Activated CD4-positive, alpha-beta T cell treated with anti-CD3 and anti-CD28 coated beads, Interleukin-2, amount 10 ng/mL, durations not matched to agents 7 days and 5 days (primary cell): ENCODE data around the gene UBAC2. TPM values are rescaled to one million over a fixed set of nuclear protein-coding genes. Genes with fewer than 3 reads are reported as not detected.

Experiments
- CTCF ChIA-PET: fragments of 350-600 bp; sonication (Branson Sonifier 250); formaldehyde crosslinking; loops from one replicate; lab custom pipeline; 2021; ENCODE audit warnings: antibody characterized with exemption; lab: Charles Lee
- POLR2A ChIA-PET: fragments of 350-600 bp; sonication (Branson Sonifier 250); formaldehyde crosslinking; loops from one replicate; lab custom pipeline; 2021; ENCODE audit warnings: antibody characterized with exemption; lab: Charles Lee
- DNase-seq: peaks from one replicate; pipeline ENCODE4 v3.0.0-alpha.2; 2020
- H3K27ac Mint-ChIP-seq: one replicate; pipeline ENCODE4 v1.8.0; 2021; ENCODE audit warnings: mild to moderate bottlenecking, moderate library complexity, mixed read lengths
- H3K27me3 Mint-ChIP-seq: one replicate; pipeline ENCODE4 v1.8.0; 2021; ENCODE audit warnings: mixed read lengths
- H3K36me3 Mint-ChIP-seq: one replicate; pipeline ENCODE4 v1.8.0; 2021; ENCODE audit warnings: low read depth, mixed read lengths
- H3K4me1 Mint-ChIP-seq: one replicate; pipeline ENCODE4 v1.8.0; 2021; ENCODE audit warnings: mixed read lengths
- H3K4me3 Mint-ChIP-seq: one replicate; pipeline ENCODE4 v1.8.0; 2021; ENCODE audit warnings: mild to moderate bottlenecking, moderate library complexity, mixed read lengths
- H3K9me3 Mint-ChIP-seq: one replicate; pipeline ENCODE4 v1.8.0; 2021; ENCODE audit warnings: mixed read lengths
- total RNA-seq, 2 experiments: library from RNA; stranded (reverse); gene quantifications; one replicate each; pipeline ENCODE4 v1.2.3, GENCODE V29; 2021

UBAC2 gene
- total RNA-seq, 2 experiments from 2014 or later: 67.8 to 70.5 TPM

- Mint-ChIP-seq H3K27ac (peak overlapping the region; percentile 98), H3K4me3 (no peak overlapping the region), H3K27me3 (no peaks in the 10 kb centered on the region), H3K36me3 (peaks cover 78% of the 10 kb centered on the region), H3K9me3 (no peaks in the 10 kb centered on the region), H3K4me1 (peaks cover 82% of the 10 kb centered on the region)
- CTCF ChIA-PET: interaction anchor here (0.9 to 2.8 kb wide), 2 partner anchors 23 to 82 kb away, joined by 3 to 13 read pairs; no protein-coding TSS in a partner anchor
- DNase-seq: no peak
- POLR2A ChIA-PET: no interaction called here
Measured at GRCh38 chr13:99353836-99354235, 153.2 kb downstream of the UBAC2 start.

GRCh38 chr13:99354371-99354951 is 153.8 kb downstream of the UBAC2 start:
- Mint-ChIP-seq H3K4me1 (peaks cover 88% of the 10 kb centered on the region), H3K27ac (peak overlapping the region; percentile 98), H3K4me3 (peak overlapping the region; percentile 38), H3K9me3 (no peaks in the 10 kb centered on the region), H3K27me3 (no peaks in the 10 kb centered on the region), H3K36me3 (peaks cover 80% of the 10 kb centered on the region)
- POLR2A ChIA-PET: no interaction called here
- CTCF ChIA-PET: interaction anchor here (0.9 to 2.8 kb wide), 2 partner anchors 23 to 82 kb away, joined by 3 to 13 read pairs; no protein-coding TSS in a partner anchor
- peak; percentile 36 for DNase-seq

GRCh38 chr13:99355267-99356011 is 154.8 kb downstream of the UBAC2 start:
- ChIA-PET CTCF (interaction anchor here (0.9 to 1.9 kb wide), 6 partner anchors 12 to 80 kb away, joined by 3 to 13 read pairs (median 4); no protein-coding TSS in a partner anchor), POLR2A (no interaction called here)
- Mint-ChIP-seq H3K27me3 (no peaks in the 10 kb centered on the region), H3K4me1 (peaks cover 97% of the 10 kb centered on the region), H3K9me3 (no peaks in the 10 kb centered on the region), H3K4me3 (peak overlapping the region; percentile 63), H3K36me3 (peaks cover 85% of the 10 kb centered on the region), H3K27ac (peak overlapping the region; percentile 98)
- DNase-seq: no peak

- ChIA-PET POLR2A (interaction anchor here (1.0 kb wide), 1 partner anchor 49 kb away, joined by 4 read pairs; the partner anchor contains the start of gene GPR183), CTCF (interaction anchor here (0.5 to 1.9 kb wide), 7 partner anchors 11 to 588 kb away, joined by 3 to 13 read pairs (median 3); no protein-coding TSS in a partner anchor)
- Mint-ChIP-seq H3K27me3 (no peaks in the 10 kb centered on the region), H3K9me3 (peaks cover 2% of the 10 kb centered on the region), H3K4me3 (peak overlapping the region; percentile 63), H3K36me3 (peaks cover 84% of the 10 kb centered on the region), H3K4me1 (peaks cover 97% of the 10 kb centered on the region), H3K27ac (peak overlapping the region; percentile 98)
- DNase-seq: peak; percentile 27
Measured at GRCh38 chr13:99356012-99356261, 155.3 kb downstream of the UBAC2 start.

- ChIA-PET CTCF (interaction anchor here (0.5 to 1.9 kb wide), 7 partner anchors 11 to 587 kb away, joined by 3 to 13 read pairs (median 3); no protein-coding TSS in a partner anchor), POLR2A (interaction anchor here (1.0 kb wide), 1 partner anchor 49 kb away, joined by 4 read pairs; the partner anchor contains the start of gene GPR183)
- Mint-ChIP-seq H3K27me3 (no peaks in the 10 kb centered on the region), H3K36me3 (peaks cover 85% of the 10 kb centered on the region), H3K4me1 (peaks cover 98% of the 10 kb centered on the region), H3K27ac (peak overlapping the region; percentile 98), H3K9me3 (peaks cover 2% of the 10 kb centered on the region), H3K4me3 (peak overlapping the region; percentile 63)
- peak; percentile 90 for DNase-seq
Measured at GRCh38 chr13:99356262-99357091, 155.8 kb downstream of the UBAC2 start.

GRCh38 chr13:99357131-99357596 is 156.5 kb downstream of the UBAC2 start:
- peaks cover 85% of the 10 kb centered on the region for H3K36me3 Mint-ChIP-seq
- CTCF ChIA-PET: interaction anchor here (1.5 to 1.9 kb wide), 2 partner anchors 10 to 79 kb away, joined by 3 to 13 read pairs; no protein-coding TSS in a partner anchor
- POLR2A ChIA-PET: interaction anchor here (1.0 kb wide), 1 partner anchor 50 kb away, joined by 4 read pairs; the partner anchor contains the start of gene GPR183

GRCh38 chr13:99357941-99358340 is 157.3 kb downstream of the UBAC2 start:
- peaks cover 85% of the 10 kb centered on the region for H3K36me3 Mint-ChIP-seq
- peak overlapping the region; percentile 63 for H3K4me3 Mint-ChIP-seq
- H3K4me1 Mint-ChIP-seq: peaks cover 96% of the 10 kb centered on the region
- CTCF ChIA-PET: no interaction called here
- POLR2A ChIA-PET: no interaction called here
- peak; percentile 30 for DNase-seq
- peak overlapping the region; percentile 98 for H3K27ac Mint-ChIP-seq
- H3K27me3 Mint-ChIP-seq: no peaks in the 10 kb centered on the region
- peaks cover 2% of the 10 kb centered on the region for H3K9me3 Mint-ChIP-seq

More at GRCh38 chr13:99357131-99357596, 156.5 kb downstream of the UBAC2 start:
- peak; percentile 61 for DNase-seq
- Mint-ChIP-seq H3K27ac (peak overlapping the region; percentile 98), H3K9me3 (peaks cover 2% of the 10 kb centered on the region), H3K4me3 (peak overlapping the region; percentile 63), H3K4me1 (peaks cover 96% of the 10 kb centered on the region), H3K27me3 (no peaks in the 10 kb centered on the region)

GRCh38 chr13:99359528-99359927 is 158.9 kb downstream of the UBAC2 start:
- peaks cover 82% of the 10 kb centered on the region for H3K36me3 Mint-ChIP-seq
- peaks cover 2% of the 10 kb centered on the region for H3K9me3 Mint-ChIP-seq
- ChIA-PET POLR2A (no interaction called here), CTCF (interaction anchor here (0.5 to 2.3 kb wide), 6 partner anchors 12 to 77 kb away, joined by 3 to 5 read pairs (median 4); no protein-coding TSS in a partner anchor)
- H3K27ac Mint-ChIP-seq: peak overlapping the region; percentile 96
- DNase-seq: no peak
- no peak overlapping the region for H3K4me3 Mint-ChIP-seq
- peaks cover 90% of the 10 kb centered on the region for H3K4me1 Mint-ChIP-seq
- no peaks in the 10 kb centered on the region for H3K27me3 Mint-ChIP-seq

GRCh38 chr13:99360696-99361095 is 160.0 kb downstream of the UBAC2 start:
- peak; percentile 3 for DNase-seq
- Mint-ChIP-seq H3K4me1 (peaks cover 83% of the 10 kb centered on the region), H3K27me3 (no peaks in the 10 kb centered on the region), H3K36me3 (peaks cover 77% of the 10 kb centered on the region), H3K4me3 (no peak overlapping the region), H3K27ac (peak overlapping the region; percentile 96), H3K9me3 (peaks cover 2% of the 10 kb centered on the region)
- POLR2A ChIA-PET: no interaction called here
- CTCF ChIA-PET: interaction anchor here (0.8 to 2.3 kb wide), 7 partner anchors 9 to 185 kb away, joined by 3 to 5 read pairs (median 3); no protein-coding TSS in a partner anchor

GRCh38 chr13:99361197-99361596 is 160.5 kb downstream of the UBAC2 start:
- peak; percentile 14 for DNase-seq
- peaks cover 2% of the 10 kb centered on the region for H3K9me3 Mint-ChIP-seq
- POLR2A ChIA-PET: no interaction called here
- CTCF ChIA-PET: interaction anchor here (0.9 to 2.3 kb wide), 4 partner anchors 9 to 185 kb away, joined by 3 to 5 read pairs (median 4); no protein-coding TSS in a partner anchor
- no peaks in the 10 kb centered on the region for H3K27me3 Mint-ChIP-seq
- peaks cover 77% of the 10 kb centered on the region for H3K36me3 Mint-ChIP-seq
- peaks cover 83% of the 10 kb centered on the region for H3K4me1 Mint-ChIP-seq
- peak overlapping the region; percentile 96 for H3K27ac Mint-ChIP-seq
- peak overlapping the region; percentile 43 for H3K4me3 Mint-ChIP-seq

GRCh38 chr13:99362362-99362761 is 161.7 kb downstream of the UBAC2 start:
- DNase-seq: peak; percentile 2
- Mint-ChIP-seq H3K4me1 (peaks cover 82% of the 10 kb centered on the region), H3K36me3 (peaks cover 74% of the 10 kb centered on the region), H3K4me3 (no peak overlapping the region), H3K27me3 (no peaks in the 10 kb centered on the region), H3K9me3 (peaks cover 2% of the 10 kb centered on the region), H3K27ac (peak overlapping the region; percentile 80)
- ChIA-PET POLR2A (no interaction called here), CTCF (interaction anchor here (1.0 kb wide), 1 partner anchor 87 kb away, joined by 3 read pairs; no protein-coding TSS in a partner anchor)

GRCh38 chr13:99363391-99363790 is 162.7 kb downstream of the UBAC2 start:
- peak; percentile 4 for DNase-seq

More at GRCh38 chr13:99363391-99363790, 162.7 kb downstream of the UBAC2 start:
- peaks cover 83% of the 10 kb centered on the region for H3K4me1 Mint-ChIP-seq
- H3K36me3 Mint-ChIP-seq: peaks cover 75% of the 10 kb centered on the region
- ChIA-PET CTCF (no interaction called here), POLR2A (no interaction called here)
- H3K4me3 Mint-ChIP-seq: no peak overlapping the region
- H3K9me3 Mint-ChIP-seq: peaks cover 2% of the 10 kb centered on the region
- no peaks in the 10 kb centered on the region for H3K27me3 Mint-ChIP-seq
- H3K27ac Mint-ChIP-seq: no peak overlapping the region
